Breast epithelium (tissue), 4 donors: ENCODE measurements around the gene ZSCAN5A. TPM values are rescaled to one million over a fixed set of nuclear protein-coding genes. Genes with fewer than 3 reads are reported as not detected.

Source experiments
- DNase-seq, 2 donors: peaks; one replicate each; pipeline ENCODE4 v3.0.0-alpha.2; 2019; ENCODE audit warnings: low spot score in 2 of 2
- H3K27ac ChIP-seq, 2 donors: fragments of 200-600 bp; sonication (generic) in 1 of 2; one replicate each; pipeline ENCODE4 v1.5.1; 2016 to 2019; ENCODE audit warnings: mild to moderate bottlenecking in 1 of 2
- H3K27me3 ChIP-seq, 2 donors: fragments of 200-600 bp; sonication (generic) in 1 of 2; one replicate each; pipeline versions ENCODE4 v1.5.1 to v1.6.0; 2017 to 2019; ENCODE audit warnings: control low read depth in 1 of 2, mild to moderate bottlenecking in 1 of 2
- H3K36me3 ChIP-seq: fragments of 200-600 bp; one replicate; pipeline ENCODE4 v1.5.1; 2019
- H3K4me1 ChIP-seq, 2 donors: fragments of 200-600 bp; sonication (generic); one replicate each; pipeline ENCODE4 v1.5.1; 2016 to 2019; ENCODE audit warnings: control low read depth in 1 of 2
- H3K4me3 ChIP-seq, 3 donors: fragments of 200-600 bp; sonication (generic); 1 replicate in 2 of 3; 2 replicates in 1 of 3; pipeline ENCODE4 v1.5.1; 2016 to 2019; ENCODE audit warnings: mild to moderate bottlenecking in 3 of 3, moderate library complexity in 2 of 3
- H3K9me3 ChIP-seq, 2 donors: fragments of 200-600 bp; sonication (generic) in 1 of 2; one replicate each; pipeline ENCODE4 v1.5.1; 2016 to 2019; ENCODE audit warnings: control low read depth in 1 of 2
- POLR2A ChIP-seq: fragments of 450-650 bp; IDR thresholded peaks from one replicate; pipeline ENCODE4 v1.6.1; 2016; ENCODE audit warnings: antibody characterized with exemption, mild to moderate bottlenecking, moderate library complexity
- POLR2AphosphoS5 ChIP-seq, 3 donors: sonication (generic); formaldehyde crosslinking; IDR thresholded peaks; one replicate each; pipeline ENCODE4 v1.6.1; 2017; ENCODE audit warnings: antibody characterized with exemption in 3 of 3
- intact Hi-C: fragments of 100-400 bp; cut with DNase I; formaldehyde crosslinking; loops from one replicate; pipeline ENCODE4 v1.15.1; 2023; ENCODE audit warnings: low total_unique reads
- total RNA-seq, 3 donors: library from RNA; depleted of rRNA; stranded (reverse); fragments of >200 nt; gene quantifications; one replicate each; pipeline ENCODE4 v1.1.0, GENCODE V29; 2016
- TF ChIP-seq, protein P1 (sequence below), 3 donors: fragments of 450-650 bp; IDR thresholded peaks; one replicate each; pipeline ENCODE4 v1.5.1; 2016 to 2017; ENCODE audit warnings: antibody characterized with exemption in 3 of 3, mild to moderate bottlenecking in 3 of 3, moderate library complexity in 3 of 3

ZSCAN5A gene, protein sequence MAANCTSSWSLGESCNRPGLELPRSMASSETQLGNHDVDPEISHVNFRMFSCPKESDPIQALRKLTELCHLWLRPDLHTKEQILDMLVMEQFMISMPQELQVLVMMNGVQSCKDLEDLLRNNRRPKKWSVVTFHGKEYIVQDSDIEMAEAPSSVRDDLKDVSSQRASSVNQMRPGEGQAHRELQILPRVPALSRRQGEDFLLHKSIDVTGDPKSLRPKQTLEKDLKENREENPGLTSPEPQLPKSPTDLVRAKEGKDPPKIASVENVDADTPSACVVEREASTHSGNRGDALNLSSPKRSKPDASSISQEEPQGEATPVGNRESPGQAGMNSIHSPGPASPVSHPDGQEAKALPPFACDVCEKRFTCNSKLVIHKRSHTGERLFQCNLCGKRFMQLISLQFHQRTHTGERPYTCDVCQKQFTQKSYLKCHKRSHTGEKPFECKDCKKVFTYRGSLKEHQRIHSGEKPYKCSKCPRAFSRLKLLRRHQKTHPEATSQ
- 10 to 100 TPM in 2 of 3 donors, 1 to 10 TPM in 1; 6.2 to 13.3 (median 12.5) TPM for total RNA-seq

DNA sequence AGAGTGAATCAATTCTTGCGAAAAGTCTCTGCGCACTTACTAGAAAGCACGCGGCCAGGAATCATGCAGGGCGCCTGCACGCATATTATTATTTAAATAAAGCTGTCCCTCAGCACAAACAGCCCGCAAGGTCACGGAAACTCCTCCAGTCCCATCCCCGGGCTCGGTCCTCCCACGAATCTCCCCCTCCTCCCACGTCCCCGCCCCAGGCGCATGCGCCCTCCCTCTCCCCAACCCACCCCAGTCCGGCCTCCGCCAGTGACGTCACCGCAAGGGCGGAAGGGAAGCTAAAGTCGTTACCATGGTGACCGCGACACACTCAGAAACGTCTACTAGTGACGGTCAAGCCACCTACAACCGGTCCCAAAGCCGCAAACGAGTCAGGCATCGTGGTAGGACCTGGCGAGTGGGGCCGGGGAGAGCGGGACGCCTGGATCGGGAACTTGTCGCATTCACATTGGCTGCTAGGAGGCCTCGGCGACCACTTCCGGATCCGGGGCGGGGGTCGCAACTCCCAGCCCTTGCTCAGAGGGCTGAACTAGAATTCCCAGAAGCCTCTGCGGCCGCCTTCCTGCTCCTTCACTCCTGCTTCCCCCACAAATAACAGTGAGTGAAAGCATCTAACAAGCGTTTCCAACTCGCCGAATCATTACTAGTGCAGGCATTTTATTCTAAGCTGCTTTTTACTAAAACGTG is at the start of gene ZSCAN5A:
Gene ZSCAN5A (minus strand): TSS at position 459 of the 696 bp plus-strand sequence. CDS start 89,793 bp downstream, outside the sequence.
- Histone ChIP-seq H3K27me3 (no peaks in the 10 kb centered on the region), H3K9me3 (no peaks in the 10 kb centered on the region), H3K4me1 (no peaks in the 10 kb centered on the region), H3K4me3 (peak within 1 kb of the TSS; percentile 53 to 75 (median 74)), H3K36me3 (no peaks in the 10 kb centered on the region), H3K27ac (peak within 1 kb of the TSS; percentile 98 to 99)
- intact Hi-C loops, result no loop called here
- peak; percentile 96 to 97 for DNase-seq
- TF ChIP-seq, protein P1, sequence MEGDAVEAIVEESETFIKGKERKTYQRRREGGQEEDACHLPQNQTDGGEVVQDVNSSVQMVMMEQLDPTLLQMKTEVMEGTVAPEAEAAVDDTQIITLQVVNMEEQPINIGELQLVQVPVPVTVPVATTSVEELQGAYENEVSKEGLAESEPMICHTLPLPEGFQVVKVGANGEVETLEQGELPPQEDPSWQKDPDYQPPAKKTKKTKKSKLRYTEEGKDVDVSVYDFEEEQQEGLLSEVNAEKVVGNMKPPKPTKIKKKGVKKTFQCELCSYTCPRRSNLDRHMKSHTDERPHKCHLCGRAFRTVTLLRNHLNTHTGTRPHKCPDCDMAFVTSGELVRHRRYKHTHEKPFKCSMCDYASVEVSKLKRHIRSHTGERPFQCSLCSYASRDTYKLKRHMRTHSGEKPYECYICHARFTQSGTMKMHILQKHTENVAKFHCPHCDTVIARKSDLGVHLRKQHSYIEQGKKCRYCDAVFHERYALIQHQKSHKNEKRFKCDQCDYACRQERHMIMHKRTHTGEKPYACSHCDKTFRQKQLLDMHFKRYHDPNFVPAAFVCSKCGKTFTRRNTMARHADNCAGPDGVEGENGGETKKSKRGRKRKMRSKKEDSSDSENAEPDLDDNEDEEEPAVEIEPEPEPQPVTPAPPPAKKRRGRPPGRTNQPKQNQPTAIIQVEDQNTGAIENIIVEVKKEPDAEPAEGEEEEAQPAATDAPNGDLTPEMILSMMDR (IDR thresholded peaks at IDR 0.05), result no peak
- TF ChIP-seq POLR2A, result peak; percentile 25
- TF ChIP-seq POLR2AphosphoS5 (IDR thresholded peaks at IDR 0.05), result peak; percentile 96 to 99 (median 98)

DNA sequence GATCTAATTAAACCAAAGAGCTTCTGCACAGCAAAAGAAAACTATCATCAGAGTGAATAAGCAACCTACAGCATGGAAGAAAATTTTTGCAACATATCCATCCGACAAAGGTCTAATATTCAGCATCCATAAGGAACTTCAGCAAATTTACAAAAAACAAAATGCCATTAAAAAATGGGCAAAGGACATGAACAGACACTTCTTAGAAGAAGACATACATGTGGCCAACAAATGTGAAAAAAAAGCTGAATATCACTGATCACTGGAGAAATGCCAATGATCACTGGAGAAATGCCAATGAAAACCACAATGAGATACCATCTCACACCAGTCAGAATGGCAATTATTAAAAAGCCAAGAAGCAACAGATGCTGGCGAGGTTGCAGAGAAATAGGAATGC is 46.2 kb upstream of the ZSCAN5A start:
- no peaks in the 10 kb centered on the region for H3K27me3 ChIP-seq
- no peak for DNase-seq
- H3K4me3 ChIP-seq, result no peak overlapping the region
- H3K27ac ChIP-seq, result no peak overlapping the region
- H3K9me3 ChIP-seq, result peaks cover 28 to 47% of the 10 kb centered on the region in 2 donors
- TF ChIP-seq POLR2A, result no peak
- no peak for TF ChIP-seq POLR2AphosphoS5 (IDR thresholded peaks at IDR 0.05)
- no peaks in the 10 kb centered on the region for H3K36me3 ChIP-seq
- intact Hi-C loops, result no loop called here
- no peaks in the 10 kb centered on the region for H3K4me1 ChIP-seq

DNA sequence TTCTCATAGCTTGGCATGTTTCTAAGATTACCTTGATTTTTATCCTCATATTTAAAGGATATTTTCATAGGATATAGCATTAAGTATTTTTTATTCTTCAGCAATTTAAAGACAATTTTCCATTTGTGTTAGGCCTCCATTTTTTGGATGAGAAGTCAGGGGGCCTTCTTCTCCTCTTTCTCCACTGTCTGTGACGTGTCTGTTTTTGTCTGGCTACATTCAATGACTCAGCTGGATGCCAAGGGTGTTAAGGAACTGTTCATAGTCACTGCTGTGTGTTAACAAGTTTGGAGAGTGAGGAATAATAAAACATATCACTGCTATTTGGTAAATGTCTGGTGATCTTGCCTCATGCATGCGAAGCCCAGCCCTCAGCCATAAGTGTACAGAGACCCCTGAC is 42.3 kb upstream of the ZSCAN5A start:
- Histone ChIP-seq H3K4me1 (no peaks in the 10 kb centered on the region), H3K36me3 (no peaks in the 10 kb centered on the region), H3K4me3 (no peak overlapping the region), H3K27ac (no peak overlapping the region), H3K9me3 (peaks cover 12 to 17% of the 10 kb centered on the region in 2 donors), H3K27me3 (no peaks in the 10 kb centered on the region)
- TF ChIP-seq POLR2A, result no peak
- TF ChIP-seq, protein P1 (IDR thresholded peaks at IDR 0.05), result no peak
- no peak for TF ChIP-seq POLR2AphosphoS5 (IDR thresholded peaks at IDR 0.05)
- DNase-seq, result no peak
- intact Hi-C loops, result no loop called here

DNA sequence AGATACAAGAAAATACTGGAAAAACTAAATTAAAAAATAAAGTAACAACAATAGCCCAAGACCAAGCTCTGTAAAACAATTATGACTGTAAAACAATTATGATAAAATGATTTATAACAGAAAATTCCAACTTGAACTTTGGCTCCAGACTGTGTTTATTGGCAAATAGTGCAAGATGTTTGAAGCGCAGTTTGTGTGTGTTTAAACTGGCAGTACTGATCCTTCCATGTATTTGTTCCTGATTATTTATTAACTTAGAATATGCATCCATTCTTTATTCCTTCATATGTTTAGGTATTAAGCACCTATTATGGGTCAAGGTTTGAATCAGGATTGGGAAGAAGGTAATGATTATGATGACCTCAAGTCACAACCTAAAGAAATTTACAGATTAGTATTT is 40.9 kb upstream of the ZSCAN5A start:
- Histone ChIP-seq H3K27ac (no peak overlapping the region), H3K4me1 (no peaks in the 10 kb centered on the region), H3K9me3 (peaks cover 4 to 7% of the 10 kb centered on the region in 2 donors), H3K27me3 (no peaks in the 10 kb centered on the region), H3K4me3 (no peak overlapping the region), H3K36me3 (no peaks in the 10 kb centered on the region)
- DNase-seq, result no peak
- TF ChIP-seq, protein P1 (IDR thresholded peaks at IDR 0.05), result no peak
- TF ChIP-seq POLR2AphosphoS5 (IDR thresholded peaks at IDR 0.05), result no peak
- intact Hi-C loops, result no loop called here

DNA sequence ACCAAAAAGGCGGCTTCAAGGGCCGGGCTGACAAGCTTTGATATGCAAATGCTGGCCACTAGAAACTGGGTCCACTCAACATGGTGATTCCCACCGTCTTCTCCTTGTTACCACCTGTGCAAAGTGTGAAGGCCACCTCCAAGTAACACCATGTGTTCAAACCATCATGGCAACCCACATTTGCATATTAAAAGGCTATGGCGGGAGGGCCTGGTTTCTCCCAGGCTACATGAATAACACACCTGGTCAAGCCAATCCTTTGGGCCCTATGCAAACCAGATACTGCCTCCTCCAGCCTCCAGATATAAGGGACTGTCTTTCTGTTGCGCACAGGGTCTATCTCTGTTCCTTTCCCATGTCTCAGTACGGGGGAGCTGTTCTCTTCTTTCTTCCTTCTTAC is 36.6 kb upstream of the ZSCAN5A start:
- no peak for DNase-seq
- intact Hi-C loops, result no loop called here
- H3K9me3 ChIP-seq, result no peaks in the 10 kb centered on the region
- TF ChIP-seq POLR2A, result no peak
- no peaks in the 10 kb centered on the region for H3K36me3 ChIP-seq
- H3K4me1 ChIP-seq, result no peaks in the 10 kb centered on the region
- no peak overlapping the region for H3K4me3 ChIP-seq
- H3K27ac ChIP-seq, result no peak overlapping the region
- no peaks in the 10 kb centered on the region for H3K27me3 ChIP-seq
